ENCODE measurements around the gene PLCB1. TPM values are rescaled to one million over a fixed set of nuclear protein-coding genes. Genes with fewer than 3 reads are reported as not detected.
"Not testable (repeated sequence)": the region's sequence is repeated elsewhere in the genome, so short reads cannot be mapped to it uniquely, and the experiment has no call there.

Gene PLCB1
- total RNA-seq, 1 donor from 2014 or later: 19.0 TPM

- no peak for DNase-seq (ENCODE audit: low spot score)
These were observed 235.6 kb downstream of the PLCB1 start for GRCh38 chr20:8367689-8368088.

GRCh38 chr20:8368670-8369069 lies 236.6 kb downstream of the PLCB1 start:
- no peak for DNase-seq (ENCODE audit: low spot score)

GRCh38 chr20:8369311-8369710 lies 237.2 kb downstream of the PLCB1 start:
- no peak for DNase-seq (ENCODE audit: low spot score)

DNA sequence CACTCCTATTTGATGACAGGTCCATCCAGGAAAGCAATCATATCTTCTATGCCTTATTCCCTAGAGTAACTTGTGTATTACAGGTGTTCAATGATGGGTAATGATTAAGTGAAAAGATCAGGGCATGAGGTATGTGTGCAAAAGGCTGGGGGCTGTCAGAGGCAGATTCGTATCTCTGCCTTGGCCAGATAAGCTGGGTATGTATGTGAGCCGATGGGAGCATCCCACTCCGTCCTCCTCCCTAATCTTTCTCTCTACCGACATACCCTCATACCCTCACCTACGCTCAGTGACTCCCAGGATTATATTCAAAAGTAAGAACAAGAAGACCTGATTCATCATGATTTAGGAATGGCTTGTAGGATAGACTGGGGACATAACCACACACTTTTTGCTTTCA lies 238.7 kb downstream of the PLCB1 start:
- no peak for DNase-seq (ENCODE audit: low spot score)

GRCh38 chr20:8372824-8373380 lies 240.8 kb downstream of the PLCB1 start:
- no peak for DNase-seq (ENCODE audit: low spot score)

- DNase-seq (ENCODE audit: low spot score): no peak
These were observed 241.5 kb downstream of the PLCB1 start for GRCh38 chr20:8373579-8373978.

- no peak for DNase-seq (ENCODE audit: low spot score)
These were observed 243.8 kb downstream of the PLCB1 start for GRCh38 chr20:8375898-8376297.

DNA sequence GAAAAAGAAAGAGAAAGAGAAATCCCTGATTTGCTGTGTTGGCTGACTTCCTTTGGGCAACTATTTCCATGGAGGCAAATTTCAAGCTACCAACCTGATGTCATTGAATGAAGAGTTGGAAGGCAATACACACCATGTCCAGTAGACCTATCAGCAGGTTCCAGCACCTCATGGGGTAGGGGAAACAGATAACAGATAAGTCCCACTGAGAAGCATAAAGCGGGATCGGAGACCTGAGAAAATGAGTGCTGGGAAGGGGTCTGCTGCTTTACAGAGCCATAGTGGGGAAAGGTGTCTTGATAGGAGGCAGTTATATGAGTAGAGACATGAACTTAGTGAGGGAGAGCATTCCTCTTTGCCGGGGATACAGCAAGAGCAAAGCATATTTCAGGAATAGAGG lies 244.9 kb downstream of the PLCB1 start:
- DNase-seq (ENCODE audit: low spot score): no peak

- DNase-seq (ENCODE audit: low spot score): not testable (repeated sequence)
These were observed 247.1 kb downstream of the PLCB1 start for GRCh38 chr20:8379125-8379524.

DNA sequence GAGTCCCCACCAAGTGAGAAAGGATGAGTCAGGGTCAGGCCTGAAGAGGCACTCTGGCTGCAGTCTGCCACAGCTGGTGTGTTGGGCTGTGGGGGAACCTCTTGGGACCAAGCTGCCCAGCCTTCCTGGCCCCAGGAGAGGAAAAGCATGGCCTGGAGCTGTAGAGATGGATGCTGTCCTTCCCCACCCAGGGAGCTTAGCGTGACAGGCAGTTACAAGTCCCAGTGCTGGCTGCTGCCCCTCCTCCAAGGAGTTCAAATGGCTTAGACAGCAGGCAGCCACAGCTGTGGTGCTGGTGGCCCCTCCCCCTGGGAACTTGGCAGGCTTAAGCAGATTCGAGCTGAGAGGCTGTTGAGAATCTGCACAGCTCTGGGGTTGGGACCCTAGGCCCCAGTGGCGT lies 253.2 kb downstream of the PLCB1 start:
- no peak for DNase-seq (ENCODE audit: low spot score)

- DNase-seq (ENCODE audit: low spot score): no peak
These were observed 254.9 kb downstream of the PLCB1 start for GRCh38 chr20:8386991-8387390.

GRCh38 chr20:8388141-8388540 lies 256.1 kb downstream of the PLCB1 start:
- no peak for DNase-seq (ENCODE audit: low spot score)

DNA sequence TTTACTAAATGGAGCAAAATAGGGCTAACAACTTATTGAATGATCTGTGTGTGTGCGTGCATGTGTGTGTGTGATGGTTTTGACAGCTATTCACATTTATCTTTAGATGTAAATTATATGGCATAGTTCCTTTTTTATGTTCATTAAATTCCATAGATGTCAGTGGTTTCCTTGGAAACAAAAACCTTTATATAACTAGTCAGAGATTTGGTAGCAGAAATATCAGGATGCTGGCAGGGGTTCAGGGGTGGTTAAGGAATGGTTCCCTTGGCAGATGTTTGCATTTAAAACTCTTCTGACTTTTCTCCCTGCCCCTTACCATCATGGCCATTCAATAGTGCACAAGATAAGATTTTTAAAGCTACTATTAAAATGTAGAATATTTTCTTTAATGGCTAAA lies 256.6 kb downstream of the PLCB1 start:
- DNase-seq (ENCODE audit: low spot score): no peak

GRCh38 chr20:8389381-8390036 lies 257.4 kb downstream of the PLCB1 start:
- no peak for DNase-seq (ENCODE audit: low spot score)

- DNase-seq (ENCODE audit: low spot score): no peak
These were observed 258.0 kb downstream of the PLCB1 start for GRCh38 chr20:8390037-8390433.

- no peak for DNase-seq (ENCODE audit: low spot score)
These were observed 258.4 kb downstream of the PLCB1 start for GRCh38 chr20:8390500-8390899.

DNA sequence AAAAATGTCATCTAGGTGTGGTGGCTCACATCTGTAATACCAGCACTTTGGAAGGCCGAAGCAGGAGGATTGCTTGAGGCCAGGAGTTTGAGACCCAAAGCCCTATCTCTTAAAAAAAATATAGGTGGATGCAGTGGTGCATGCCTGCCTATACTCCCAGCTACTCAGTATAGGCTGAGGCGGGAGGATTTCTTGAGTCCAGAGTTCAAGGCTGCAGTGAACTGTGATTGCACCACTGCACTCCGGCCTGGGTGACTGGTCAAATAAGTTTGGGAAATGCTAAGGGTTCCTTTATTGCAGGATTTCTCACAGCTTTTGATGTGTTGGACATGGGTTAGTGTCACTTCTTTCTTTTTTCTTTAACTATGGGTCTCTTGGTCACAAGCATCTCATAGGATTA lies 261.3 kb downstream of the PLCB1 start:
- no peak for DNase-seq (ENCODE audit: low spot score)

DNA sequence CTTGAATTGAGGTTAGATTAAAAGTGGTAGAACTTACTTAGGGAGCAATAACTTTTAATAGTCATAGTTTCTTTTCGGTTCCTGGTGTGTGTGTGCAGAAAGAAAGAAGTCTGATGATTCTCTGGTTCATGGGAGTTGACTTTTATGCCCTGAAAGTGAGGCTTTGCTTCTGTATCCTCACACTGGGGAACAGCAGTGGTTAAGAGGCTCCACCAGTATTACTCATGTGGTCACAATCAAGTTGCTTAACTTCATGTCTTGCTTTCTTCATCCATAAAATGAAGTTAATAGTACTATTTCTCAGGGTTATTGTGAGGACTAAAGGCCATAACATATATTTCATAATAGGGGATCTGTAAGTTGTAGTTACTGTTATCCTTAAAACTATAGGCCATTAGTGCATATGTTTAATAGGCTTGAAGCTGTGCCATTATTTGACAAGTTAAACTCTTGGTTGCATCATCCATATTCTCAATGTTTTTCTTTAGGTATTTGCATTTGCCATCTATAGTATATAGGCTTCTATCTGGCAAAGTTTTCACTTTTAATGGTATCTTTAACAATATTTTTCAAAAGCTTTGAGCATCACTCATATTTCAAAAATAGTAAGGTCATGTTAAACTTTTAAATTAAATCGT lies 262.4 kb downstream of the PLCB1 start:
- DNase-seq (ENCODE audit: low spot score): no peak

- no peak for DNase-seq (ENCODE audit: low spot score)
These were observed 263.9 kb downstream of the PLCB1 start for GRCh38 chr20:8395956-8396355.

DNA sequence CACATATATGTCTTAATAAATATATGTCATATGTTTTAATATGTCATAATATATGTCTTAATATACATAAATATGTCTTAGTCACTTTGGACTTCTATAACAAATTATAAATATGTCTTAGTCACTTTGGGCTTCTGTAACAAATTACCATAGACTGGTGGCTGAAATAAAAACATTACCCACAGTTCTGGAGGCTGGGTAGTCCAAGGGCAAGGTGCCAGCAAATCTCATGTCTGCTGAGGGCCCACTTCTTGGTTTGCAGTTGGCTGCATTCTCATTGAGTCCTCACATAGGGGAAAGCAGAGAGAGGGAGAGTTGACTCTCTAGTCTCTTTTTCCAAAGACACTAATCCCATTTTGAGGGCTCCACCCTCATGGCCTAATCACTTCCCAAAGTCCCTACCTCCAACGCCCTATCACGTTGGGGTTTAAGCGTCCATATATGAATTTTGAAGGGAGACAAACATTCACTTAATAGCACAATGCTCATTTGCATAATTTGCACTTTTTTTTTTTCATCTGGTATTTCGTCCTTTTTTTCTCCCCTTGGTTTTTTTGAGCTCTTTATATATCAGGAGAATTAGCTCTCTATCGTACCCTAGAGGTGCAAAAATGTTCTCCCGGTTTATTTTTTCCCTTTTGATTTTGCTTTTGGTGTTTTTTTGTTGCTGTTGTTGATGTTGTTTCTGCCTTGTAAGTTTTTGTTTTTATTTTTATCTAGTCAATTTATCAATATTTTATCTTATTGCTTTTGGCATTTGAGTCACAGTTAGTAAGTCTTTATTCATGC lies 266.4 kb downstream of the PLCB1 start:
- no peak for DNase-seq (ENCODE audit: low spot score)

DNA sequence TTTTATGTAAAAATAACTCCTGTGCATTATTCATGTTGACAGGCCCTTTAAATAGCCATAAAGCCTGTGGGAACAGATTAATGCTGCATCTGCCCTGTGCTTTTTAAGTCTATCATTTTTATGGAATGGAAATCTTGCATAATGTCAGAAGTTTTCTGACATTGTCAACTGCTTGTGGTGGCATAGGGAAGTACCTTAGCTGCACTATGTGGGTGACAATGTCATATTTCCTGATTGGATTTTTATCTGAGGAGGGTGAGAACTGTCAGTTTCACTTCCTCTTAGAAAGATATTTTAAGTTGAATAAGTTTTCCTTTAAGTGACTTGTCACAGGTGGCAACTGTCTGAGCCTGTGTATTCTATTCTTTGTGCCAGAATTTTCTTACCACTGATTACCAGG lies 267.9 kb downstream of the PLCB1 start:
- no peak for DNase-seq (ENCODE audit: low spot score)

DNA sequence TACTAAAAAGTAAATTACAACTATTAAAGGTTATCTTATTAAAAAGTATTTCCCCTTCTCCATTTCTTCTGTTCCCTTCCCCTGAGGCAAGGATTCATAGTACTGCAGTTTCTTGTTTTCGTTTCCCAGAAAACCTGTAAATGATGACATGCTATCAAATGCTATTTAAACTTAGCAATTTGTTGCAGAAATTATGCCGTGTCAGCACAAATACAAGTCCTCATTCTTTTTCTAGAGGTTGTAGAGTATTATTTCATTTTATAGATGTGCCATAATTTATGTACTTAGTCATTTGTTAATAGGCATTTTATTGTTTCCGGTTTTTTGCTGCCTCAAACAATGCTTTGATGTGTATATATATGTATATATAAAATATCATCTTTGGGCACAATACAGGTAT lies 268.4 kb downstream of the PLCB1 start:
- no peak for DNase-seq (ENCODE audit: low spot score)

DNA sequence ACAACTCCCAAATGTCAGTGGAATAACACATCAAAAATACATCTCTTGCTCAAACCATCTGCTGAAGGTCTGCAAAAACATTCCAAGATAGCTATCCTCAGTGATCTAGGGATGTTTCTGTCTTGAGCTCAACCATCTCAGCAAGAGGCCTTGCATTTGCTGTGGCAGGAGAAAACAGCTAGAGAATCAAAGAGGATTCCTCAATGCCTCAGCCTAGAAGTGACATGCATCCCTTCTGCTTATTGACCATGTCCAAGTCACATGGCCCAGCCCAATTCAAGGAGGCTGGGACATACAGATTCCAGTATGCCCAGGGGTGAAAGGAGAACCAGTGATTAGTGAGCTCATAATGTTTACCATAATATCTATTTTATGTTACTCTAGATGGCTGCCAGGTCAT lies 269.5 kb downstream of the PLCB1 start:
- DNase-seq (ENCODE audit: low spot score): no peak

Data from mucosa of gallbladder (tissue), 1 donor.